ENCODE data around the gene RNF38. TPM values are rescaled to one million over a fixed set of nuclear protein-coding genes. Genes with fewer than 3 reads are reported as not detected.
A peak's percentile ranks its signal among the peaks of the same experiment; 100 is the strongest.

Gene RNF38
- total and polyA plus RNA-seq, 9 of the 15 experiments (the other 6 are each of a cell fraction or from before 2014, with no cell fraction given) = 1.6 to 9.8 (median 4.5) TPM

- intact Hi-C loops (cut with micrococcal nuclease) = no loop called here
- DNase-seq (ENCODE audit: extremely low read depth in 1 of 4, low spot score in 3 of 4) = peak; percentile 82 to 86 (median 84)
Measured at GRCh38 chr9:36401164-36401740, 1.2 kb upstream of the RNF38 start.

More at GRCh38 chr9:36401164-36401740, 1.2 kb upstream of the RNF38 start:
- H3K4me3 ChIP-seq = peak overlapping the region; percentile 64
- H3K9ac ChIP-seq (ENCODE audit: insufficient read depth in 1 of 2, low read depth in 2 of 2, low read length in 2 of 2) = peak overlapping the region; percentile 67 to 89
- FAIRE-seq (no peak), ATAC-seq (peak; percentile 83)
- ChIA-PET CTCF (ENCODE audit: low intra/inter-chr PET ratio) (no interaction called here), POLR2A (no interaction called here)
- H2AFZ ChIP-seq (ENCODE audit: low read depth, low read length) = peak overlapping the region; percentile 97
- H3K4me2 ChIP-seq (ENCODE audit: insufficient read depth, low read length) = peak overlapping the region; percentile 91
- no peaks in the 10 kb centered on the region for H3K9me1 ChIP-seq (ENCODE audit: control insufficient read depth, insufficient read depth, low read length)
- peaks cover 42% of the 10 kb centered on the region for H3K79me2 ChIP-seq (ENCODE audit: control insufficient read depth, insufficient read depth, low read length)
- peaks cover 3% of the 10 kb centered on the region; the same call in 2 of the 3 replicates for H3K36me3 ChIP-seq (ENCODE audit: control insufficient read depth, insufficient read depth, low read length)
- H3K9me3 ChIP-seq (replicated peaks; ENCODE audit: control insufficient read depth, insufficient read depth, low read depth, low read length) = 0 out of 2 replicates have a peak, but pooled peaks cover 3% of the 10 kb centered on the region
- 0% methylated on average over 12 of the region's 33 CpGs for WGBS (ENCODE audit: insufficient coverage, low coverage, missing lambda C conversion rate)
- H3K27ac ChIP-seq (ENCODE audit: extremely low read depth, low read depth, low read length) = peak overlapping the region; percentile 94
- H4K20me1 ChIP-seq (replicated peaks; ENCODE audit: control insufficient read depth, insufficient read depth, low read length) = no peaks in the 10 kb centered on the region
- TF ChIP-seq ELF2 (CRISPR knock-in tag; IDR thresholded peaks at IDR 0.05) = 0 out of 2 replicates have a peak, but pooled peaks have one; percentile 39
- TF ChIP-seq PREB (CRISPR knock-in tag; IDR thresholded peaks at IDR 0.05) = no peak
- peak; percentile 8 to 79; a peak in 3 of 4 replicates for TF ChIP-seq FOXK2 (conservative IDR thresholded peaks at IDR 0.05 in 1 of 2, IDR thresholded peaks at IDR 0.05 in 1 of 2; ENCODE audit: low read depth in 2 of 2)
- TF ChIP-seq NRF1 (conservative IDR thresholded peaks at IDR 0.05 in 1 of 2, IDR thresholded peaks at IDR 0.05 in 1 of 2) = peak; percentile 87 to 88
- TF ChIP-seq KDM5B (IDR thresholded peaks at IDR 0.05; ENCODE audit: insufficient replicate concordance, low read depth, low read length) = peak; percentile 19
- peak; percentile 93 for TF ChIP-seq ELF1 (tag; IDR thresholded peaks at IDR 0.05)
- TF ChIP-seq YY1 (IDR thresholded peaks at IDR 0.05; ENCODE audit: borderline replicate concordance in 1 of 3, control insufficient read depth in 1 of 3, extremely low read depth in 1 of 3, insufficient read depth in 3 of 3, insufficient read length in 1 of 3, insufficient replicate concordance in 2 of 3, low read depth in 1 of 3, low read length in 2 of 3) = no peak
- in situ Hi-C loops (cut with MboI) = loop anchor here (25.0 kb wide), 1 partner anchor 336 kb away; no protein-coding TSS in a partner anchor
- peaks cover 4 to 6% of the 10 kb centered on the region in 2 experiments; a peak in 3 of 5 replicates for H3K4me1 ChIP-seq (replicated peaks in 1 of 2; ENCODE audit: control insufficient read depth in 2 of 2, insufficient read depth in 2 of 2, low read length in 2 of 2)
- no peaks in the 10 kb centered on the region for H3K27me3 ChIP-seq (ENCODE audit: control insufficient read depth in 2 of 2, insufficient read depth in 2 of 2, low read length in 2 of 2)
- BruUV-seq (replicated peaks) = no TSS peak

Data from K562 (cell line).